GM06990 (cell line): Measurements from ENCODE around the gene TUBA3E.
"Not testable (repeated sequence)": the region's sequence is repeated elsewhere in the genome, so short reads cannot be mapped to it uniquely, and the experiment has no call there.

Experiments
- DNase-seq: peaks from one replicate; pipeline ENCODE4 v3.0.0-alpha.2; 2011; ENCODE audit not compliant: insufficient read length; ENCODE audit errors: extremely low read depth
- H3K27me3 ChIP-seq: replicated peaks from 2 replicates; pipeline ENCODE4 v1.6.0; 2011; ENCODE audit warnings: low read length; ENCODE audit not compliant: control insufficient read depth, insufficient read depth
- H3K36me3 ChIP-seq: 2 replicates; pipeline ENCODE4 v1.5.1; 2011; ENCODE audit warnings: low read length; ENCODE audit not compliant: control insufficient read depth, insufficient read depth
- H3K4me3 ChIP-seq: replicated peaks from 2 replicates; pipeline ENCODE4 v1.5.1; 2011; ENCODE audit warnings: low read depth, mild to moderate bottlenecking, control low read depth, low read length
- CTCF ChIP-seq: IDR thresholded peaks from 2 replicates; pipeline ENCODE4 v1.5.1; 2011; ENCODE audit warnings: low read length, control low read depth, mild to moderate bottlenecking, inconsistent platforms; ENCODE audit not compliant: insufficient read depth, poor library complexity, severe bottlenecking

TUBA3E gene

GRCh38 chr2:130156624-130157004 lies 41.6 kb downstream of the TUBA3E start:
- TF ChIP-seq CTCF = no peak
- H3K36me3 ChIP-seq = peaks cover 9% of the 10 kb centered on the region
- H3K4me3 ChIP-seq = no peak overlapping the region
- DNase-seq = no peak
- no peaks in the 10 kb centered on the region for H3K27me3 ChIP-seq

- H3K36me3 ChIP-seq, DNase-seq, H3K4me3 ChIP-seq, H3K27me3 ChIP-seq: not testable (repeated sequence)
- TF ChIP-seq CTCF = peak; percentile 62
Observed at GRCh38 chr2:130155956-130156623, 42.1 kb downstream of the TUBA3E start.

GRCh38 chr2:130154773-130155765 lies 43.2 kb downstream of the TUBA3E start:
- no peaks in the 10 kb centered on the region for H3K27me3 ChIP-seq
- peaks cover 7% of the 10 kb centered on the region for H3K36me3 ChIP-seq
- TF ChIP-seq CTCF = no peak
- DNase-seq = no peak
- no peak overlapping the region for H3K4me3 ChIP-seq

GRCh38 chr2:130154423-130154770 lies 43.8 kb downstream of the TUBA3E start:
- not testable (repeated sequence) for H3K27me3 ChIP-seq, H3K36me3 ChIP-seq, H3K4me3 ChIP-seq, DNase-seq

GRCh38 chr2:130153721-130154422 lies 44.4 kb downstream of the TUBA3E start:
- not testable (repeated sequence) for H3K27me3 ChIP-seq, H3K4me3 ChIP-seq, DNase-seq, H3K36me3 ChIP-seq

GRCh38 chr2:130152816-130153595 lies 45.2 kb downstream of the TUBA3E start:
- DNase-seq = no peak
- no peak for TF ChIP-seq CTCF
- Histone ChIP-seq H3K27me3 (no peaks in the 10 kb centered on the region), H3K4me3 (no peak overlapping the region), H3K36me3 (peaks cover 4% of the 10 kb centered on the region)

- H3K4me3 ChIP-seq, H3K36me3 ChIP-seq, H3K27me3 ChIP-seq, DNase-seq: not testable (repeated sequence)
Observed at GRCh38 chr2:130152136-130152815, 46.0 kb downstream of the TUBA3E start.

GRCh38 chr2:130151145-130151512 lies 47.1 kb downstream of the TUBA3E start:
- H3K4me3 ChIP-seq, DNase-seq, H3K27me3 ChIP-seq, H3K36me3 ChIP-seq: not testable (repeated sequence)
